ENCODE data around the gene STAG1.

DNA sequence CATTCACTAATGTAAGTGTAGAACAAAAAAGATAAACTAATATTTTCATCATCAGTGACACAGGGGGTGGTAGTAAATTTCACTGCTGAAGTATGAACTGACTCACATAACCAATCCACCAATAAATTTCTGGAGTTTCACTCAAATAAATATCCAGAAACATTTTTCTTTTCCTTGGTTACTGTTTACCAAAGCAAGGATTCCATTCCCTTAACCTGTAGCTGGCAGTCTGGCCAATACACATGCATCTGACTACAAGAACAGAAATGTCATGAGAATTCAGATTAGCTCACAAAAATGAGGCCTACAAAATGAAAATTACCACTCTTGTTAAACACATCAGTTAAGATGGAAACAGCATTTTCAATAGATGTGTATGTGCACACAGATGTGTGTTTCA is 80.3 kb downstream of the STAG1 start:
- TF ChIP-seq, protein P1, sequence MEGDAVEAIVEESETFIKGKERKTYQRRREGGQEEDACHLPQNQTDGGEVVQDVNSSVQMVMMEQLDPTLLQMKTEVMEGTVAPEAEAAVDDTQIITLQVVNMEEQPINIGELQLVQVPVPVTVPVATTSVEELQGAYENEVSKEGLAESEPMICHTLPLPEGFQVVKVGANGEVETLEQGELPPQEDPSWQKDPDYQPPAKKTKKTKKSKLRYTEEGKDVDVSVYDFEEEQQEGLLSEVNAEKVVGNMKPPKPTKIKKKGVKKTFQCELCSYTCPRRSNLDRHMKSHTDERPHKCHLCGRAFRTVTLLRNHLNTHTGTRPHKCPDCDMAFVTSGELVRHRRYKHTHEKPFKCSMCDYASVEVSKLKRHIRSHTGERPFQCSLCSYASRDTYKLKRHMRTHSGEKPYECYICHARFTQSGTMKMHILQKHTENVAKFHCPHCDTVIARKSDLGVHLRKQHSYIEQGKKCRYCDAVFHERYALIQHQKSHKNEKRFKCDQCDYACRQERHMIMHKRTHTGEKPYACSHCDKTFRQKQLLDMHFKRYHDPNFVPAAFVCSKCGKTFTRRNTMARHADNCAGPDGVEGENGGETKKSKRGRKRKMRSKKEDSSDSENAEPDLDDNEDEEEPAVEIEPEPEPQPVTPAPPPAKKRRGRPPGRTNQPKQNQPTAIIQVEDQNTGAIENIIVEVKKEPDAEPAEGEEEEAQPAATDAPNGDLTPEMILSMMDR (IDR thresholded peaks at IDR 0.05; ENCODE audit: low read depth, low read length), result no peak
- no peak for TF ChIP-seq EZH2phosphoT487 (IDR thresholded peaks at IDR 0.05; ENCODE audit: low read depth)

Measured in OCI-LY3 (cell line).